ENCODE measurements around the gene ITGB1BP1. TPM values are rescaled to one million over a fixed set of nuclear protein-coding genes. Genes with fewer than 3 reads are reported as not detected.

ITGB1BP1 gene
- total and polyA plus RNA-seq, 2 of the 13 experiments (the other 11 are each of a cell fraction or from before 2014, with no cell fraction given) = 106 to 108 TPM

GRCh38 chr2:9422321-9423099, 818 bp downstream of the ITGB1BP1 start (continued):
- TF ChIP-seq ZBTB40 (IDR thresholded peaks at IDR 0.05) (no peak), ZBTB40 (CRISPR knock-in tag; IDR thresholded peaks at IDR 0.05) (peak; percentile 75), SMAD1 (CRISPR knock-in tag; IDR thresholded peaks at IDR 0.05; ENCODE audit: borderline replicate concordance, low read depth) (no peak), ISL2 (CRISPR knock-in tag; IDR thresholded peaks at IDR 0.05) (no peak), ZNF709 (CRISPR knock-in tag; IDR thresholded peaks at IDR 0.05) (0 out of 2 replicates have a peak, but pooled peaks have one; percentile 35), ZNF296 (CRISPR knock-in tag; conservative IDR thresholded peaks at IDR 0.05) (no peak), SATB2 (CRISPR knock-in tag; IDR thresholded peaks at IDR 0.05) (no peak), ZNF710 (CRISPR knock-in tag; IDR thresholded peaks at IDR 0.05; ENCODE audit: borderline replicate concordance) (no peak), MXD1 (CRISPR knock-in tag; IDR thresholded peaks at IDR 0.05) (peak; percentile 67; the same call in 1 of the 2 replicates), HOMEZ (CRISPR knock-in tag; IDR thresholded peaks at IDR 0.05; ENCODE audit: low read depth) (peak; percentile 29; the same call in 1 of the 2 replicates), FOXP4 (CRISPR knock-in tag; IDR thresholded peaks at IDR 0.05) (0 out of 2 replicates have a peak, but pooled peaks have one; percentile 12)

All from HepG2 (cell line).